ENCODE measurements around the gene ARID3C. TPM values are rescaled to one million over a fixed set of nuclear protein-coding genes. Genes with fewer than 3 reads are reported as not detected.

The ARID3C gene
- total RNA-seq, 1 experiment from 2014 or later, result 0.33 TPM

- DNase-seq (ENCODE audit: low read depth, low spot score) (no peak), ATAC-seq (peak; percentile 95)
- Histone ChIP-seq H3K36me3 (ENCODE audit: control insufficient read depth, insufficient read depth, low read length) (no peaks in the 10 kb centered on the region), H3K4me3 (ENCODE audit: low read depth in 2 of 2, low read length in 2 of 2) (no peak overlapping the region), H3K27ac (ENCODE audit: low read length) (no peak overlapping the region), H3K4me1 (ENCODE audit: control insufficient read depth, insufficient read depth, low read length) (no peaks in the 10 kb centered on the region), H3K9me3 (ENCODE audit: control insufficient read depth, insufficient read depth, low read depth, low read length) (no peaks in the 10 kb centered on the region), H3K27me3 (ENCODE audit: control insufficient read depth, insufficient read depth, low read length) (no peaks in the 10 kb centered on the region)
- no peak for TF ChIP-seq REST (IDR thresholded peaks at IDR 0.05; ENCODE audit: insufficient read depth in 1 of 2, low read depth in 2 of 2, low read length in 1 of 2)
- TF ChIP-seq CTCF (IDR thresholded peaks at IDR 0.05), result peak; percentile 96
- ChIA-PET POLR2A (interaction anchor here (0.9 kb wide), 1 partner anchor 25 kb away, joined by 3 read pairs; no protein-coding TSS in a partner anchor), CTCF (interaction anchor here (2.1 kb wide), 1 partner anchor 27 kb away, joined by 11 read pairs; no protein-coding TSS in a partner anchor)
- BruUV-seq (replicated peaks), result no TSS peak
- intact Hi-C loops (cut with micrococcal nuclease; ENCODE audit: unreplicated experiment) (loop anchor here (1.0 kb wide), 1 partner anchor 27 kb away; no protein-coding TSS in a partner anchor), in situ Hi-C loops (cut with HindIII; ENCODE audit: low pct_unique_long_range_greater_than_20kb, low sequenced_read_pairs) (no loop called here)
These were observed 46.3 kb upstream of the ARID3C start for GRCh38 chr9:34675048-34675714.

GRCh38 chr9:34674440-34674839 lies 45.6 kb upstream of the ARID3C start:
- no peaks in the 10 kb centered on the region for H3K9me3 ChIP-seq (ENCODE audit: control insufficient read depth, insufficient read depth, low read depth, low read length)
- ChIA-PET CTCF (no interaction called here), POLR2A (no interaction called here)
- intact Hi-C loops (cut with micrococcal nuclease; ENCODE audit: unreplicated experiment) (no loop called here), in situ Hi-C loops (cut with HindIII; ENCODE audit: low pct_unique_long_range_greater_than_20kb, low sequenced_read_pairs) (no loop called here)
- no TSS peak for BruUV-seq (replicated peaks)
- no peaks in the 10 kb centered on the region for H3K27me3 ChIP-seq (ENCODE audit: control insufficient read depth, insufficient read depth, low read length)
- no peaks in the 10 kb centered on the region for H3K36me3 ChIP-seq (ENCODE audit: control insufficient read depth, insufficient read depth, low read length)
- H3K27ac ChIP-seq (ENCODE audit: low read length), result no peak overlapping the region
- H3K4me1 ChIP-seq (ENCODE audit: control insufficient read depth, insufficient read depth, low read length), result no peaks in the 10 kb centered on the region
- TF ChIP-seq POLR2AphosphoS5 (IDR thresholded peaks at IDR 0.05; ENCODE audit: low read depth, low read length) (no peak), CTCF (IDR thresholded peaks at IDR 0.05) (no peak), TCF7L2 (IDR thresholded peaks at IDR 0.05; ENCODE audit: low read depth, low read length) (no peak)
- no peak overlapping the region for H3K4me3 ChIP-seq (ENCODE audit: low read depth in 2 of 2, low read length in 2 of 2)
- DNase-seq (ENCODE audit: low read depth, low spot score) (no peak), ATAC-seq (no peak)
